ENCODE measurements around the gene NODAL.

NODAL gene

DNA sequence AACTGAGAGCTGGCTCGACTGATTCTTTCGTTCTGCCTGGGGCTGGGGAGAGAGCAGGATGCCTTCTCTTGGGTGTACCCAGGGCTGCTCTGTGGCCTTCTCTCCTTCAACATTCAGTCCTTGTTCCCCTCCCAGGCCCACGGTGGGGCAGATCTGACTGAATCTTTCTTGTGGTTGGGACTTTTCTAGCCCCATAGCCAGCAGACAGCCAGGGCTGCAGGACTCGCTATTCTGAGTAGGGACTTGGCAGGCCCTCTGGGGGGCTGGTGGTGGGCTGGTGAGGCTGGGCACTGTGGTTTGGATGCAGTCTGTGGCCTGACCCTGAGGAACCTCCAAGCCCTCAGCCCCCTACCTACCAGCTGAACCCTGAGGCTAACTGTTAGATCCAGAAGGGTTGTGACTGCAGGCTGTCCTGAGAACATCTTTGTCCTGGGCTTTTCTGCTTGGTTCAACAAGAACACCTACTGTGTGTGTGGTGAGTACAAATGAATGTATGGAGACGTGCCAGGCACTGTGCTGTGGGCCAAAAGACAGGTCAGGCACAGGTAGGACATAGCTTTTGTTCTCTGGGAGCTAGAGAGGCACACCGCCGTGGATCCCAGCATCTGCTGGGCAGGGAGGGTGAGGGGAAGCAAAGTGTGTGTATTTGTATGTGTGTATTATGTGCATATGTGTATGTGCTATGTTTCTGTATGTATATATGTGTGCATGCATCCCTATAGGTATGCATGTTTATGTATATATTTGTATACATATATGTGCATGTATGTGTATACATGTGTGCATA is 35.0 kb upstream of the NODAL start:
- ATAC-seq: no peak

GRCh38 chr10:70475661-70476060 is 34.2 kb upstream of the NODAL start:
- ATAC-seq: no peak
- TF ChIP-seq ZFP3 (CRISPR knock-in tag; IDR thresholded peaks at IDR 0.05): no peak
- no peak for TF ChIP-seq CSDC2 (CRISPR knock-in tag; IDR thresholded peaks at IDR 0.05)

More for the DNA sequence above, 35.0 kb upstream of the NODAL start:
- TF ChIP-seq RARB (CRISPR knock-in tag; IDR thresholded peaks at IDR 0.05): no peak

DNA sequence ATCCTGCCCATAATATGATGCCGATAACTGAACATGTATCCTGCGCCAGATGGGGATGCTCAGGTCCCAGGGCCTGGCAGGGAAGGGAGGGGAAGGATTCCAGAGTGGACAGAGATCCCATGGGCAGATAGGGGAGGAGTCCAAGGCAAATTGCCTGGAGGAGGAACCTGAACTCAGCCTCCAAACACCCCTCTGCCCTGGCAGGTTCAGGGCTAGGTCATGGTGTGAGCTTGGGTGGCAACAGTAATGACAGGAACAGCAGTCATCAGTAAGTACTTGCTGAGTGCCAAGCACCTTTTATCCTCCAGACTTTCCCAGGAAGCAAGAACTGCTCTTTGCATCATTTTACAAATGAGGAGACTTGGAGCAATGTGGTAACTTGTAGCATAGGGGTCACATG is 33.3 kb upstream of the NODAL start:
- no peak for ATAC-seq
- TF ChIP-seq ZFP30 (CRISPR knock-in tag; IDR thresholded peaks at IDR 0.05) (no peak), TCF4 (CRISPR knock-in tag; IDR thresholded peaks at IDR 0.05; ENCODE audit: borderline replicate concordance) (no peak), ISL1 (CRISPR knock-in tag; IDR thresholded peaks at IDR 0.05) (no peak), CSDC2 (CRISPR knock-in tag; IDR thresholded peaks at IDR 0.05) (no peak), BACH2 (CRISPR knock-in tag; IDR thresholded peaks at IDR 0.05; ENCODE audit: borderline replicate concordance) (no peak), ZNF8 (CRISPR knock-in tag; IDR thresholded peaks at IDR 0.05) (no peak)

DNA sequence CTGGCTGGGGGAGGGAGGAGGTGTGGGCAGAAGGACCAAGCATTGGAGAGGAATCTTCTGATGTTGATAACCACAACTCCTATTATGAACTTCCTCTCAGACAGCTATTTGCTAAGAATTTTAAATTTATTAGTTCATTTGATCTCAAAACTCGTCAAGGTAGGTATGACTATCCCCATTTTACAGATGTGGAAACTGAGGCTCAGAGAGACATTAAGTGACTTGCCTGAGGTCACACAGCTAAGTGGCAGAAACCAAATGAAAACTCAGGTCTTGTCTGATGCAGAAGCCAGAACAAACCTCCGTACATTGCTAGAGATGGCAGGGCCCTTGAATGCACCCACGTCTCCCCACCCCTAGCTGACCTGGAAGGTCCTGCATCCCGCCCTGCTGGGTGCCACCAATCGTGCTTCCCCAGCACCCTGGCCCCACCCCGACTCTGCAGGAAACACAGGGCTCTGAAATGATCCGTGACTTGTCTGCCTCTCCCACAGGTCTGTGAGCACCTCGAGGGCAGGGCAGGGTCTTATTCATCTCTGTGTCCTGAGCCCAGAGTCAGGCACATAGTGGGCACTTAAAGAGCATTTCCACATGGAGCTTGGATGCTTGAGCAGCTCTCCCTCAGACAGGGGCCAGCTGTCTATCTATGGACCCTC is 31.4 kb upstream of the NODAL start:
- no peak for ATAC-seq
- TF ChIP-seq RARB (CRISPR knock-in tag; IDR thresholded peaks at IDR 0.05): no peak
- TF ChIP-seq, protein P1, sequence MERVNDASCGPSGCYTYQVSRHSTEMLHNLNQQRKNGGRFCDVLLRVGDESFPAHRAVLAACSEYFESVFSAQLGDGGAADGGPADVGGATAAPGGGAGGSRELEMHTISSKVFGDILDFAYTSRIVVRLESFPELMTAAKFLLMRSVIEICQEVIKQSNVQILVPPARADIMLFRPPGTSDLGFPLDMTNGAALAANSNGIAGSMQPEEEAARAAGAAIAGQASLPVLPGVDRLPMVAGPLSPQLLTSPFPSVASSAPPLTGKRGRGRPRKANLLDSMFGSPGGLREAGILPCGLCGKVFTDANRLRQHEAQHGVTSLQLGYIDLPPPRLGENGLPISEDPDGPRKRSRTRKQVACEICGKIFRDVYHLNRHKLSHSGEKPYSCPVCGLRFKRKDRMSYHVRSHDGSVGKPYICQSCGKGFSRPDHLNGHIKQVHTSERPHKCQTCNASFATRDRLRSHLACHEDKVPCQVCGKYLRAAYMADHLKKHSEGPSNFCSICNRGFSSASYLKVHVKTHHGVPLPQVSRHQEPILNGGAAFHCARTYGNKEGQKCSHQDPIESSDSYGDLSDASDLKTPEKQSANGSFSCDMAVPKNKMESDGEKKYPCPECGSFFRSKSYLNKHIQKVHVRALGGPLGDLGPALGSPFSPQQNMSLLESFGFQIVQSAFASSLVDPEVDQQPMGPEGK (CRISPR knock-in tag; IDR thresholded peaks at IDR 0.05; ENCODE audit: borderline replicate concordance): no peak
- TF ChIP-seq, protein P2, sequence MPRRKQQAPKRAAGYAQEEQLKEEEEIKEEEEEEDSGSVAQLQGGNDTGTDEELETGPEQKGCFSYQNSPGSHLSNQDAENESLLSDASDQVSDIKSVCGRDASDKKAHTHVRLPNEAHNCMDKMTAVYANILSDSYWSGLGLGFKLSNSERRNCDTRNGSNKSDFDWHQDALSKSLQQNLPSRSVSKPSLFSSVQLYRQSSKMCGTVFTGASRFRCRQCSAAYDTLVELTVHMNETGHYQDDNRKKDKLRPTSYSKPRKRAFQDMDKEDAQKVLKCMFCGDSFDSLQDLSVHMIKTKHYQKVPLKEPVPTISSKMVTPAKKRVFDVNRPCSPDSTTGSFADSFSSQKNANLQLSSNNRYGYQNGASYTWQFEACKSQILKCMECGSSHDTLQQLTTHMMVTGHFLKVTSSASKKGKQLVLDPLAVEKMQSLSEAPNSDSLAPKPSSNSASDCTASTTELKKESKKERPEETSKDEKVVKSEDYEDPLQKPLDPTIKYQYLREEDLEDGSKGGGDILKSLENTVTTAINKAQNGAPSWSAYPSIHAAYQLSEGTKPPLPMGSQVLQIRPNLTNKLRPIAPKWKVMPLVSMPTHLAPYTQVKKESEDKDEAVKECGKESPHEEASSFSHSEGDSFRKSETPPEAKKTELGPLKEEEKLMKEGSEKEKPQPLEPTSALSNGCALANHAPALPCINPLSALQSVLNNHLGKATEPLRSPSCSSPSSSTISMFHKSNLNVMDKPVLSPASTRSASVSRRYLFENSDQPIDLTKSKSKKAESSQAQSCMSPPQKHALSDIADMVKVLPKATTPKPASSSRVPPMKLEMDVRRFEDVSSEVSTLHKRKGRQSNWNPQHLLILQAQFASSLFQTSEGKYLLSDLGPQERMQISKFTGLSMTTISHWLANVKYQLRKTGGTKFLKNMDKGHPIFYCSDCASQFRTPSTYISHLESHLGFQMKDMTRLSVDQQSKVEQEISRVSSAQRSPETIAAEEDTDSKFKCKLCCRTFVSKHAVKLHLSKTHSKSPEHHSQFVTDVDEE (CRISPR knock-in tag; IDR thresholded peaks at IDR 0.05): no peak
- no peak for TF ChIP-seq ZC3H10 (CRISPR knock-in tag; IDR thresholded peaks at IDR 0.05)
- TF ChIP-seq ISL1 (CRISPR knock-in tag; IDR thresholded peaks at IDR 0.05): no peak
- no peak for TF ChIP-seq ZFP3 (CRISPR knock-in tag; IDR thresholded peaks at IDR 0.05)
- TF ChIP-seq GLIS3 (CRISPR knock-in tag; IDR thresholded peaks at IDR 0.05): no peak
- TF ChIP-seq ZNF565 (CRISPR knock-in tag; conservative IDR thresholded peaks at IDR 0.05; ENCODE audit: low read depth): no peak
- no peak for TF ChIP-seq BACH2 (CRISPR knock-in tag; IDR thresholded peaks at IDR 0.05; ENCODE audit: borderline replicate concordance)
- TF ChIP-seq ZNF8 (CRISPR knock-in tag; IDR thresholded peaks at IDR 0.05): no peak
- no peak for TF ChIP-seq TOX (CRISPR knock-in tag; IDR thresholded peaks at IDR 0.05; ENCODE audit: borderline replicate concordance)
- TF ChIP-seq ZFP30 (CRISPR knock-in tag; IDR thresholded peaks at IDR 0.05): no peak
- no peak for TF ChIP-seq CSRNP3 (CRISPR knock-in tag; IDR thresholded peaks at IDR 0.05)
- TF ChIP-seq CSDC2 (CRISPR knock-in tag; IDR thresholded peaks at IDR 0.05): no peak
- no peak for TF ChIP-seq TCF4 (CRISPR knock-in tag; IDR thresholded peaks at IDR 0.05; ENCODE audit: borderline replicate concordance)
- no peak for TF ChIP-seq SNAI2 (CRISPR knock-in tag; IDR thresholded peaks at IDR 0.05)
- no peak for TF ChIP-seq ESRRG (CRISPR knock-in tag; IDR thresholded peaks at IDR 0.05)
- TF ChIP-seq POU6F1 (CRISPR knock-in tag; IDR thresholded peaks at IDR 0.05; ENCODE audit: borderline replicate concordance, low read depth): no peak
- TF ChIP-seq ARNTL (CRISPR knock-in tag; IDR thresholded peaks at IDR 0.05; ENCODE audit: borderline replicate concordance, low read depth): no peak
- TF ChIP-seq CREB5 (CRISPR knock-in tag; IDR thresholded peaks at IDR 0.05; ENCODE audit: low read depth): no peak

Measured in SK-N-SH treated with all-trans-retinoic acid at 6 μM for 48 hours (cell line).